ENCODE data around the gene CYTH1. TPM values are rescaled to one million over a fixed set of nuclear protein-coding genes. Genes with fewer than 3 reads are reported as not detected.

CYTH1 gene
- total RNA-seq, 1 donor from 2014 or later: 80.8 TPM

GRCh38 chr17:78796517-78796900 is 14.4 kb upstream of the CYTH1 start:
- no peak overlapping the region for H3K27ac Mint-ChIP-seq (ENCODE audit: unreplicated experiment)
- DNase-seq (ENCODE audit: low spot score): no peak
- peaks cover 57% of the 10 kb centered on the region for H3K36me3 Mint-ChIP-seq (ENCODE audit: low read depth)
- no peak overlapping the region for H3K4me3 Mint-ChIP-seq (ENCODE audit: unreplicated experiment)
- no peaks in the 10 kb centered on the region for H3K9me3 Mint-ChIP-seq (ENCODE audit: low read depth)
- H3K27me3 Mint-ChIP-seq (ENCODE audit: low read depth): no peaks in the 10 kb centered on the region
- no peak for TF ChIP-seq CTCF (IDR thresholded peaks at IDR 0.05)
- H3K4me1 Mint-ChIP-seq (ENCODE audit: low read depth): peaks cover 13% of the 10 kb centered on the region

GRCh38 chr17:78795861-78796516 is 13.9 kb upstream of the CYTH1 start:
- Mint-ChIP-seq H3K27ac (ENCODE audit: unreplicated experiment) (no peak overlapping the region), H3K27me3 (ENCODE audit: low read depth) (no peaks in the 10 kb centered on the region), H3K9me3 (ENCODE audit: low read depth) (no peaks in the 10 kb centered on the region), H3K4me3 (ENCODE audit: unreplicated experiment) (no peak overlapping the region), H3K36me3 (ENCODE audit: low read depth) (peaks cover 55% of the 10 kb centered on the region), H3K4me1 (ENCODE audit: low read depth) (peaks cover 16% of the 10 kb centered on the region)
- TF ChIP-seq CTCF (IDR thresholded peaks at IDR 0.05): no peak
- DNase-seq (ENCODE audit: low spot score): no peak

GRCh38 chr17:78794864-78795640 is 13.0 kb upstream of the CYTH1 start:
- Mint-ChIP-seq H3K27ac (ENCODE audit: unreplicated experiment) (no peak overlapping the region), H3K36me3 (ENCODE audit: low read depth) (peaks cover 51% of the 10 kb centered on the region), H3K27me3 (ENCODE audit: low read depth) (no peaks in the 10 kb centered on the region), H3K9me3 (ENCODE audit: low read depth) (no peaks in the 10 kb centered on the region), H3K4me1 (ENCODE audit: low read depth) (peaks cover 25% of the 10 kb centered on the region), H3K4me3 (ENCODE audit: unreplicated experiment) (no peak overlapping the region)
- DNase-seq (ENCODE audit: low spot score): no peak
- TF ChIP-seq CTCF (IDR thresholded peaks at IDR 0.05): no peak

- TF ChIP-seq CTCF (IDR thresholded peaks at IDR 0.05): no peak
- no peaks in the 10 kb centered on the region for H3K9me3 Mint-ChIP-seq (ENCODE audit: low read depth)
- H3K27me3 Mint-ChIP-seq (ENCODE audit: low read depth): no peaks in the 10 kb centered on the region
- no peak for DNase-seq (ENCODE audit: low spot score)
- H3K27ac Mint-ChIP-seq (ENCODE audit: unreplicated experiment): no peak overlapping the region
- H3K4me1 Mint-ChIP-seq (ENCODE audit: low read depth): peaks cover 32% of the 10 kb centered on the region
- peaks cover 49% of the 10 kb centered on the region for H3K36me3 Mint-ChIP-seq (ENCODE audit: low read depth)
- no peak overlapping the region for H3K4me3 Mint-ChIP-seq (ENCODE audit: unreplicated experiment)
These were observed 12.3 kb upstream of the CYTH1 start for GRCh38 chr17:78794399-78794798.

- Mint-ChIP-seq H3K36me3 (ENCODE audit: low read depth) (peaks cover 45% of the 10 kb centered on the region), H3K9me3 (ENCODE audit: low read depth) (no peaks in the 10 kb centered on the region), H3K4me1 (ENCODE audit: low read depth) (peaks cover 34% of the 10 kb centered on the region), H3K4me3 (ENCODE audit: unreplicated experiment) (no peak overlapping the region), H3K27me3 (ENCODE audit: low read depth) (no peaks in the 10 kb centered on the region), H3K27ac (ENCODE audit: unreplicated experiment) (no peak overlapping the region)
- no peak for DNase-seq (ENCODE audit: low spot score)
- TF ChIP-seq CTCF (IDR thresholded peaks at IDR 0.05): no peak
These were observed 11.9 kb upstream of the CYTH1 start for GRCh38 chr17:78793968-78794367.
